ENCODE measurements around the gene AP3B1. TPM values are rescaled to one million over a fixed set of nuclear protein-coding genes. Genes with fewer than 3 reads are reported as not detected.

The AP3B1 gene
- total and polyA plus RNA-seq, 2 donors (not counting 1 experiment from before 2014, with no cell fraction given) = 50.5 to 66.9 TPM

- Histone ChIP-seq H2AFZ (ENCODE audit: low read length) (no peak overlapping the region), H4K20me1 (ENCODE audit: control insufficient read depth, extremely low read depth, insufficient read depth, low read length) (no peaks in the 10 kb centered on the region), H3K4me1 (ENCODE audit: control insufficient read depth, extremely low read depth, insufficient read depth, low read length) (no peaks in the 10 kb centered on the region), H3K79me2 (ENCODE audit: control insufficient read depth, insufficient read depth, low read length) (peaks cover 10% of the 10 kb centered on the region), H3K27ac (ENCODE audit: insufficient read depth, low read length) (no peak overlapping the region), H3K27me3 (ENCODE audit: control insufficient read depth, insufficient read depth, low read length) (no peaks in the 10 kb centered on the region), H3K36me3 (ENCODE audit: control insufficient read depth, insufficient read depth, low read length) (no peaks in the 10 kb centered on the region), H3K9me3 (ENCODE audit: control insufficient read depth, insufficient read depth, low read depth, low read length) (no peaks in the 10 kb centered on the region), H3K9ac (ENCODE audit: insufficient read depth, low read length) (no peak overlapping the region), H3K4me3 (replicated peaks in 1 of 4; ENCODE audit: control extremely low read depth in 1 of 4, insufficient read depth in 1 of 4, low read depth in 3 of 4, low read length in 4 of 4) (no peak overlapping the region), H3K4me2 (ENCODE audit: extremely low read depth, insufficient read depth, low read length) (no peak overlapping the region)
- no peak for TF ChIP-seq EZH2 (IDR thresholded peaks at IDR 0.05; ENCODE audit: low read length, missing control alignments)
- peak in 1 of 2 donors; percentile 33 for TF ChIP-seq CTCF (conservative IDR thresholded peaks at IDR 0.05 in 1 of 2, IDR thresholded peaks at IDR 0.05 in 1 of 2; ENCODE audit: low read depth in 1 of 2, low read length in 2 of 2)
- peak; percentile 15 to 40 for DNase-seq (ENCODE audit: low read depth in 2 of 2)
Measured at GRCh38 chr5:78269088-78269703, 25.3 kb downstream of the AP3B1 start.

GRCh38 chr5:78268356-78268755 is 26.1 kb downstream of the AP3B1 start:
- no peak overlapping the region for H2AFZ ChIP-seq (ENCODE audit: low read length)
- H3K4me3 ChIP-seq (replicated peaks in 1 of 4; ENCODE audit: control extremely low read depth in 1 of 4, insufficient read depth in 1 of 4, low read depth in 3 of 4, low read length in 4 of 4) = no peak overlapping the region
- no peak for TF ChIP-seq CTCF (conservative IDR thresholded peaks at IDR 0.05 in 1 of 2, IDR thresholded peaks at IDR 0.05 in 1 of 2; ENCODE audit: low read depth in 1 of 2, low read length in 2 of 2)
- TF ChIP-seq EZH2 (IDR thresholded peaks at IDR 0.05; ENCODE audit: low read length, missing control alignments) = no peak
- peak in 1 of 2 donors; percentile 17 for DNase-seq (ENCODE audit: low read depth in 2 of 2)
- no peaks in the 10 kb centered on the region for H3K9me3 ChIP-seq (ENCODE audit: control insufficient read depth, insufficient read depth, low read depth, low read length)
- no peaks in the 10 kb centered on the region for H3K4me1 ChIP-seq (ENCODE audit: control insufficient read depth, extremely low read depth, insufficient read depth, low read length)
- peaks cover 7% of the 10 kb centered on the region for H3K79me2 ChIP-seq (ENCODE audit: control insufficient read depth, insufficient read depth, low read length)
- no peak overlapping the region for H3K4me2 ChIP-seq (ENCODE audit: extremely low read depth, insufficient read depth, low read length)
- H3K36me3 ChIP-seq (ENCODE audit: control insufficient read depth, insufficient read depth, low read length) = no peaks in the 10 kb centered on the region
- H3K27me3 ChIP-seq (ENCODE audit: control insufficient read depth, insufficient read depth, low read length) = no peaks in the 10 kb centered on the region
- H3K27ac ChIP-seq (ENCODE audit: insufficient read depth, low read length) = no peak overlapping the region
- no peak overlapping the region for H3K9ac ChIP-seq (ENCODE audit: insufficient read depth, low read length)
- no peaks in the 10 kb centered on the region for H4K20me1 ChIP-seq (ENCODE audit: control insufficient read depth, extremely low read depth, insufficient read depth, low read length)

GRCh38 chr5:78265163-78265562 is 29.3 kb downstream of the AP3B1 start:
- Histone ChIP-seq H3K79me2 (ENCODE audit: control insufficient read depth, insufficient read depth, low read length) (no peaks in the 10 kb centered on the region), H3K4me1 (ENCODE audit: control insufficient read depth, extremely low read depth, insufficient read depth, low read length) (no peaks in the 10 kb centered on the region), H3K9me3 (ENCODE audit: control insufficient read depth, insufficient read depth, low read depth, low read length) (no peaks in the 10 kb centered on the region), H3K4me3 (replicated peaks in 1 of 4; ENCODE audit: control extremely low read depth in 1 of 4, insufficient read depth in 1 of 4, low read depth in 3 of 4, low read length in 4 of 4) (no peak overlapping the region), H3K4me2 (ENCODE audit: extremely low read depth, insufficient read depth, low read length) (no peak overlapping the region), H3K36me3 (ENCODE audit: control insufficient read depth, insufficient read depth, low read length) (no peaks in the 10 kb centered on the region), H2AFZ (ENCODE audit: low read length) (no peak overlapping the region), H3K9ac (ENCODE audit: insufficient read depth, low read length) (no peak overlapping the region), H3K27me3 (ENCODE audit: control insufficient read depth, insufficient read depth, low read length) (no peaks in the 10 kb centered on the region), H3K27ac (ENCODE audit: insufficient read depth, low read length) (no peak overlapping the region), H4K20me1 (ENCODE audit: control insufficient read depth, extremely low read depth, insufficient read depth, low read length) (no peaks in the 10 kb centered on the region)
- TF ChIP-seq CTCF (conservative IDR thresholded peaks at IDR 0.05 in 1 of 2, IDR thresholded peaks at IDR 0.05 in 1 of 2; ENCODE audit: low read depth in 1 of 2, low read length in 2 of 2) = no peak
- TF ChIP-seq EZH2 (IDR thresholded peaks at IDR 0.05; ENCODE audit: low read length, missing control alignments) = no peak
- no peak for DNase-seq (ENCODE audit: low read depth in 2 of 2)

Measured in fibroblast of lung (primary cell).